HEK293 (cell line): ENCODE results near the gene SLC22A12.

Experiments used
- CTCF ChIA-PET: fragments of 350-600 bp; formaldehyde crosslinking; extraction: SDS; loops from one replicate; lab custom pipeline; 2021; ENCODE audit warnings: antibody characterized with exemption; lab: Yijun Ruan, JAX
- POLR2A ChIA-PET: fragments of 300-600 bp; formaldehyde crosslinking; extraction: SDS; loops from one replicate; lab custom pipeline; 2020; ENCODE audit warnings: antibody characterized with exemption, inconsistent platforms; lab: Yijun Ruan, JAX
- H3K27ac ChIP-seq: fragments of 200-500 bp; sonication (Bioruptor generic); 2 replicates; pipeline ENCODE4 v1.5.1; 2014; ENCODE audit warnings: low read depth, low read length, control low read depth, inconsistent platforms; ENCODE audit errors: extremely low read depth
- H3K36me3 ChIP-seq, 2 experiments: fragments of 200-500 bp in 1 of 2; sonication (Bioruptor generic) in 1 of 2; 1 replicate in 1 of 2; 2 replicates in 1 of 2; pipeline ENCODE4 v1.5.1; 2014 to 2017; ENCODE audit warnings: inconsistent platforms in 2 of 2, low read length in 2 of 2; ENCODE audit not compliant: control insufficient read depth in 2 of 2, insufficient read depth in 1 of 2
- H3K4me1 ChIP-seq: fragments of 200-500 bp; sonication (Bioruptor generic); 2 replicates; pipeline ENCODE4 v1.5.1; 2014; ENCODE audit warnings: mild to moderate bottlenecking, low read length, inconsistent platforms; ENCODE audit not compliant: control insufficient read depth, insufficient read depth
- H3K4me3 ChIP-seq: 2 replicates; pipeline ENCODE4 v1.5.1; 2011; ENCODE audit warnings: low read depth, mild to moderate bottlenecking, control low read depth, low read length, moderate library complexity
- H3K9me3 ChIP-seq: fragments of 200-500 bp; sonication (Bioruptor generic); 2 replicates; pipeline ENCODE4 v1.5.1; 2014; ENCODE audit warnings: low read depth, low read length, inconsistent platforms; ENCODE audit not compliant: control insufficient read depth, insufficient read depth
- PRDM2 ChIP-seq: fragments of 450-650 bp; formaldehyde crosslinking; IDR thresholded peaks from 2 replicates; pipeline ENCODE4 v1.5.1; 2016; ENCODE audit warnings: missing biosample characterization, missing genetic modification characterization, borderline replicate concordance
- REST ChIP-seq: fragments of 450-650 bp; formaldehyde crosslinking; IDR thresholded peaks from 2 replicates; pipeline ENCODE4 v1.5.1; 2016; ENCODE audit warnings: missing biosample characterization, missing genetic modification characterization
- SCRT1 ChIP-seq: fragments of 450-650 bp; formaldehyde crosslinking; IDR thresholded peaks from 2 replicates; pipeline ENCODE4 v1.5.1; 2016; ENCODE audit warnings: missing biosample characterization, missing genetic modification characterization, borderline replicate concordance
- SETDB1 ChIP-seq: IDR thresholded peaks from one replicate; pipeline ENCODE4 v1.6.1; 2017; ENCODE audit warnings: mild to moderate bottlenecking, low read length, moderate library complexity, mixed read lengths; ENCODE audit not compliant: insufficient read length
- ZBTB11 ChIP-seq: fragments of 450-650 bp; formaldehyde crosslinking; conservative IDR thresholded peaks from 2 replicates; pipeline ENCODE4 v1.5.1; 2016; ENCODE audit warnings: low read depth, missing biosample characterization, missing genetic modification characterization
- ZEB2 ChIP-seq: fragments of 450-650 bp; formaldehyde crosslinking; IDR thresholded peaks from 2 replicates; pipeline ENCODE4 v1.5.1; 2016; ENCODE audit warnings: missing biosample characterization, missing genetic modification characterization
- ZIC2 ChIP-seq: fragments of 450-650 bp; formaldehyde crosslinking; IDR thresholded peaks from 2 replicates; pipeline ENCODE4 v1.5.1; 2016; ENCODE audit warnings: missing biosample characterization, missing genetic modification characterization
- ZNF19 ChIP-seq: fragments of 450-650 bp; formaldehyde crosslinking; IDR thresholded peaks from 2 replicates; pipeline ENCODE4; 2016; ENCODE audit warnings: missing biosample characterization, missing genetic modification characterization, low read depth
- ZNF362 ChIP-seq: fragments of 450-650 bp; formaldehyde crosslinking; IDR thresholded peaks from 2 replicates; pipeline ENCODE4 v1.5.1; 2016; ENCODE audit warnings: missing biosample characterization, missing genetic modification characterization
- ZNF560 ChIP-seq: fragments of 450-650 bp; formaldehyde crosslinking; IDR thresholded peaks from 2 replicates; pipeline ENCODE4 v1.5.1; 2017; ENCODE audit warnings: missing biosample characterization, missing genetic modification characterization, borderline replicate concordance
- ZNF76 ChIP-seq: fragments of 450-650 bp; formaldehyde crosslinking; IDR thresholded peaks from 2 replicates; pipeline ENCODE4; 2016; ENCODE audit warnings: low read depth, missing biosample characterization, missing genetic modification characterization, borderline replicate concordance
- TF ChIP-seq, protein P1 (sequence below): fragments of 450-650 bp; formaldehyde crosslinking; IDR thresholded peaks from 2 replicates; pipeline ENCODE4 v1.5.1; 2016; ENCODE audit warnings: missing biosample characterization, missing genetic modification characterization
- TF ChIP-seq, protein P2 (sequence below): fragments of 450-650 bp; formaldehyde crosslinking; IDR thresholded peaks from 2 replicates; pipeline ENCODE4 v1.5.1; 2016; ENCODE audit warnings: missing biosample characterization, missing genetic modification characterization

SLC22A12 gene

GRCh38 chr11:64590763-64591221, at the start of gene SLC22A12:
SLC22A12 (plus strand) TSS chr11:64591220; CDS start chr11:64591557, 337 bp downstream.
- ChIA-PET POLR2A (no interaction called here), CTCF (interaction anchor here (0.6 kb wide), 1 partner anchor 124 kb away, joined by 3 read pairs; no protein-coding TSS in a partner anchor)

More at GRCh38 chr11:64590763-64591221, at the start of gene SLC22A12:
- no peak for TF ChIP-seq PRDM2 (tag by site-specific recombination)
- TF ChIP-seq ZNF19 (tag by site-specific recombination): no peak
- TF ChIP-seq ZNF362 (tag by site-specific recombination): no peak
- TF ChIP-seq, protein P1, sequence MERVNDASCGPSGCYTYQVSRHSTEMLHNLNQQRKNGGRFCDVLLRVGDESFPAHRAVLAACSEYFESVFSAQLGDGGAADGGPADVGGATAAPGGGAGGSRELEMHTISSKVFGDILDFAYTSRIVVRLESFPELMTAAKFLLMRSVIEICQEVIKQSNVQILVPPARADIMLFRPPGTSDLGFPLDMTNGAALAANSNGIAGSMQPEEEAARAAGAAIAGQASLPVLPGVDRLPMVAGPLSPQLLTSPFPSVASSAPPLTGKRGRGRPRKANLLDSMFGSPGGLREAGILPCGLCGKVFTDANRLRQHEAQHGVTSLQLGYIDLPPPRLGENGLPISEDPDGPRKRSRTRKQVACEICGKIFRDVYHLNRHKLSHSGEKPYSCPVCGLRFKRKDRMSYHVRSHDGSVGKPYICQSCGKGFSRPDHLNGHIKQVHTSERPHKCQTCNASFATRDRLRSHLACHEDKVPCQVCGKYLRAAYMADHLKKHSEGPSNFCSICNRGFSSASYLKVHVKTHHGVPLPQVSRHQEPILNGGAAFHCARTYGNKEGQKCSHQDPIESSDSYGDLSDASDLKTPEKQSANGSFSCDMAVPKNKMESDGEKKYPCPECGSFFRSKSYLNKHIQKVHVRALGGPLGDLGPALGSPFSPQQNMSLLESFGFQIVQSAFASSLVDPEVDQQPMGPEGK: no peak
- TF ChIP-seq SCRT1 (tag by site-specific recombination): no peak
- no peak for TF ChIP-seq ZNF560 (tag by site-specific recombination)
- no peak for TF ChIP-seq ZBTB11 (tag by site-specific recombination)
- TF ChIP-seq, protein P2, sequence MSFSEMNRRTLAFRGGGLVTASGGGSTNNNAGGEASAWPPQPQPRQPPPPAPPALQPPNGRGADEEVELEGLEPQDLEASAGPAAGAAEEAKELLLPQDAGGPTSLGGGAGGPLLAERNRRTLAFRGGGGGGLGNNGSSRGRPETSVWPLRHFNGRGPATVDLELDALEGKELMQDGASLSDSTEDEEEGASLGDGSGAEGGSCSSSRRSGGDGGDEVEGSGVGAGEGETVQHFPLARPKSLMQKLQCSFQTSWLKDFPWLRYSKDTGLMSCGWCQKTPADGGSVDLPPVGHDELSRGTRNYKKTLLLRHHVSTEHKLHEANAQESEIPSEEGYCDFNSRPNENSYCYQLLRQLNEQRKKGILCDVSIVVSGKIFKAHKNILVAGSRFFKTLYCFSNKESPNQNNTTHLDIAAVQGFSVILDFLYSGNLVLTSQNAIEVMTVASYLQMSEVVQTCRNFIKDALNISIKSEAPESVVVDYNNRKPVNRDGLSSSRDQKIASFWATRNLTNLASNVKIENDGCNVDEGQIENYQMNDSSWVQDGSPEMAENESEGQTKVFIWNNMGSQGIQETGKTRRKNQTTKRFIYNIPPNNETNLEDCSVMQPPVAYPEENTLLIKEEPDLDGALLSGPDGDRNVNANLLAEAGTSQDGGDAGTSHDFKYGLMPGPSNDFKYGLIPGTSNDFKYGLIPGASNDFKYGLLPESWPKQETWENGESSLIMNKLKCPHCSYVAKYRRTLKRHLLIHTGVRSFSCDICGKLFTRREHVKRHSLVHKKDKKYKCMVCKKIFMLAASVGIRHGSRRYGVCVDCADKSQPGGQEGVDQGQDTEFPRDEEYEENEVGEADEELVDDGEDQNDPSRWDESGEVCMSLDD: no peak
- no peak for TF ChIP-seq ZNF76 (tag by site-specific recombination)
- TF ChIP-seq ZEB2 (tag by site-specific recombination): no peak
- TF ChIP-seq REST: no peak
- no peak for TF ChIP-seq ZIC2 (tag by site-specific recombination)
- no peak for TF ChIP-seq SETDB1
- H3K27ac ChIP-seq: no peak within 1 kb of the TSS
- no peaks in the 10 kb centered on the region for H3K36me3 ChIP-seq
- no peaks in the 10 kb centered on the region for H3K4me1 ChIP-seq
- no peaks in the 10 kb centered on the region for H3K9me3 ChIP-seq
- no peak within 1 kb of the TSS for H3K4me3 ChIP-seq
